Measurements from ENCODE around the gene FARP1.

- TF ChIP-seq EP300 (IDR thresholded peaks at IDR 0.05): no peak
- TF ChIP-seq POLR2A (IDR thresholded peaks at IDR 0.05; ENCODE audit: low read depth): no peak
- no peak for TF ChIP-seq CTCF (IDR thresholded peaks at IDR 0.05)
These were observed 300.4 kb downstream of the FARP1 start for GRCh38 chr13:98443329-98443728.

All from esophagus muscularis mucosa (tissue), 4 donors.